Fibroblast of skin of left quadriceps (primary cell): ENCODE data around the gene DMPK.
A peak's percentile ranks its signal among the peaks of the same experiment; 100 is the strongest.

Experiments used
- DNase-seq, 2 experiments: peaks; one replicate each; pipeline ENCODE4 v3.0.0-alpha.2; 2013; ENCODE audit warnings: low read depth in 2 of 2

DMPK gene

GRCh38 chr19:45786533-45786894, 4.2 kb upstream of the DMPK start:
- DNase-seq = no peak

GRCh38 chr19:45785781-45786532, 3.7 kb upstream of the DMPK start:
- DNase-seq = no peak

GRCh38 chr19:45785097-45785496, 2.8 kb upstream of the DMPK start:
- DNase-seq = no peak

GRCh38 chr19:45784096-45784495, 1.8 kb upstream of the DMPK start:
- DNase-seq = no peak

- no peak for DNase-seq
Observed at GRCh38 chr19:45782820-45783785, 813 bp upstream of the DMPK start.

- no peak for DNase-seq
Observed at GRCh38 chr19:45781214-45782161, 802 bp downstream of the DMPK start.

- DNase-seq = no peak
Observed at GRCh38 chr19:45780448-45781213, 1.7 kb downstream of the DMPK start.

- DNase-seq = no peak
Observed at GRCh38 chr19:45780146-45780447, 2.2 kb downstream of the DMPK start.

GRCh38 chr19:45779231-45780145, 2.8 kb downstream of the DMPK start:
- no peak for DNase-seq

GRCh38 chr19:45778010-45778661, 4.2 kb downstream of the DMPK start:
- no peak for DNase-seq

- no peak for DNase-seq
Observed at GRCh38 chr19:45777395-45777961, 4.8 kb downstream of the DMPK start.

GRCh38 chr19:45774765-45775164, 7.5 kb downstream of the DMPK start:
- DNase-seq = no peak

GRCh38 chr19:45773384-45773783, 8.9 kb downstream of the DMPK start:
- DNase-seq = no peak

GRCh38 chr19:45772912-45773311, 9.4 kb downstream of the DMPK start:
- no peak for DNase-seq

GRCh38 chr19:45772130-45772840, 10.0 kb downstream of the DMPK start:
- no peak for DNase-seq

GRCh38 chr19:45771311-45771933, 10.9 kb downstream of the DMPK start:
- no peak for DNase-seq

- peak; percentile 95 to 96 for DNase-seq
Observed at GRCh38 chr19:45770192-45771101, 11.8 kb downstream of the DMPK start.
